Endometrium (tissue), 2 donors: ENCODE data around the gene PARD6G.
A peak's percentile ranks its signal among the peaks of the same experiment; 100 is the strongest.

Experiments used
- FAIRE-seq: peaks from 2 replicates; lab custom pipeline; 2012; peaks lifted over from hg19 to GRCh38; lab: Jason Lieb, UNC
- donor health status: control.
- donor health status: control.

The PARD6G gene

DNA sequence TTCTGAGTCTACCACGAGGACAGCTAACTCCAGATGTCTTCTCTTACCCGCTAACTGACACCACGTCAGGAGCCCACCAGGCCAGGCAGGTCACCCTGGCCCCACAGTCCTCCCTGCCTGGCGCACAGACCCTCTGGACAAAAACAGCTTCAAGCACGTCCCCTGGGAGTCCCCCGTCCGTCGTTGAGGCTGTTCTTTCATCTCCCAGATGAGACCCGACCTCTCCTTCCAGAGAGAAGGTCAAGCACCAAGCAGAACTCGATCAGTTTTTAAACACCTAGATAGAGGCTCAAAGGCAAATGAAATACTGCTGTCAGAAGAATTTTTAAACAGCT, 57.8 kb downstream of the PARD6G start:
- no peak for FAIRE-seq

DNA sequence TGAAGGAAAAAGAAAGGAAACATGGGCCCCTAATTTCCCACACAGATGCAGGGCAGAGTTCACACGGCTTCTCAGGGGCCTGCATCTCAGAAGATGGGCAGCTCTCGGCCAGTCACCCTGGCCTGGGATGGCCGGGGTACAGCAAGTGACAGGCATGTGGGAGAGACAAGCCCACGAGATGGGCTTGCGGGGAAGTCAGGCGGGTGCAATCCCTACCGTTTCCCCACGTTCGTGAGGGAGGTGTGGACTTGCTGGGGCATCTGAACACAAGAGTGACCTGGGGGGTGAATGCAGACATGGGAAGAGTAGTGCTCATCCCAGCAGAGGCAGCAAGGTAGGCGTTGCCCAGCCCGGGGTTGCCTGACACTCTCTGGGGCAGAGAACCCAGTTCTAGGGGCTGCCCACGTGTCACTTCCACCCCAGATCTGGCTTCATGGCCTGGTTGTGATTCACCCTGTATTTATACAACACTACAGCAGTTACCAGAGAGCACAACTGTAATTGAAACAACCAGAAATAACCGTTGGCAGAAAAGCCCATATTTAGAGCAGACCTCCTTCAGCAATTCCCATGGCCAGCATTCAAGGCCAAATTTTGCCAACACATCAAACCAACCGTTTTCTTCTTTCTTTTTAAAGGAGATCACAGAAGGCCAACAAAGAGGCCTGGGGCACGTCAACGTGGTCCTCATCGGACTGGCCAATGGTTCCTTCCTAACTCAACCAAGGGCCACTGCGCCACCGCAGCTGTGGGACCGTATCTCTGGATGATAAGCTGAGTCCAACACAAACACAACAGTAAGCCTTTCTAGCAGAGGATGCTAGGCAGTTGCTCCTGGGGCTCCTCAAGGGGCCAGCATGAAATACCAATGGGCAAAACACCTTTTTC, 58.4 kb downstream of the PARD6G start:
- no peak for FAIRE-seq

DNA sequence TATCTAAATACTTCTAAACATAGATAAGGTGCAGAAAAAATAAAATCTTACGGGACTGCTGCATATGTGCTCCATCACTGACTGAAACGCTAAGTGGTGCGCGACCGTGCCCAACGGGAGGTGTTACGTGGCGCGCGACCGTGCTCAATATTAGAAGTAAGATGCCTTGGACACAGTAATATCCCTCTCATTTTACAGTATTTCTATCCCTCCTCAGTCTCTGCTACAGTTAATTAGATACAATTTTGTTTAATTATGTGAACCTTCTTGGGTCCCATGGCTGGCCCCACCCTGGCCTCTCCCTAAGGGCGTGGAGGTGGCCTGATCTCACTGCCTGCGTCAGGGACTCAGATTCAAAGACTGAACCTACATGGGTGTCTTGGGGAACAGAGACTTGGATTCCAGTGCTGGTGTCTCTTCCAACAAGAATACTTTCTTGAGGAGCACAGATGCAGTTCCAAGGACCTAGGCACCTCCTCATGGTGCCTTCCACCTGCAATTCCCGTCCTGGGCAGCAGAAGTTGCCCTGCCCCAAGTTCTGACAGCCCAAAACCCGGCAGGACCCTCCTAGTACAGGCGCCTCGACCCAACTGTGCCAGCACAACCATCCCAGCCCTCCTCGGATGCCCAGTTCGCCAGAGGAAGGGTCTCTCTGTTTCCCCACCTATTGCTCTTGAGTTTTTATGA, 59.2 kb downstream of the PARD6G start:
- FAIRE-seq, result no peak

DNA sequence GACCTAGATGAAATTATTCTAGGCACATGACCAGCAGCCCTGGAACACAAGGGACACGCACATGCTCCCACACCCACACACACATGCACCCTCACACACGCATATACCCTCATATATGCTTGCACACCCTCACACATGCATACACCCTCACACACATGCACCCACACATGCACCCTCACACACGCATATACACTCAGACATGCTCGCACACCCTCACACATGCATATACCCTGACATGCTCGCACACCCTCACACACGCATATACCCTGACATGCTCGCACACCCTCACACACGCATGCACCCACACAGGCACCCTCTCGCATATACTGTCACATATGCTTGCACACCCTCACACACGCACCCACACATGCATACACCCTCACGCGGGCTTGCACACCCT, 61.8 kb downstream of the PARD6G start:
- FAIRE-seq, result no peak

DNA sequence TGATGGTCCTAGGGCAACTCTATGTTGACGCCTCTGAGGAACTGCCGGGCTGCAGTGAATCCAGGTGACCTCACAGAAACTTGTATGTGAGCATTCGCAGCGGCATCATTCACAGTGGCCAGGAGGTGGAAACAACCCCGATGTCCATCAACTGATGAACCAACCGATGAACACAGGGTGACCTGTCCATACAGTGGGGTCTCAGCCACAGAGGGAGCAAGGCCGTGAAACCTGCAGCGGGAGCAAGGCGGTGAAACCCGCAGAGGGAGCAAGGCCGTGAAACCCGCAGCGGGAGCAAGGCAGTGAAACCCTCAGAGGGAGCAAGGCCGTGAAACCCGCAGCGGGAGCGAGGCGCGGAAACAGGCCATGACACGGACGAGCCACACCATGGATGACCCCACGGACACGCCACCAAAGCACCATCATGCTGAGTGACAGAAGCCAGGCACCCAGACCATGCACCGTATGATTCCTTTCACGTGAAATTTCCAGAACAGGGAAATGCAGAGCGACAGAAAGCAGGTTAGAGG, 63.0 kb downstream of the PARD6G start:
- FAIRE-seq, result no peak

DNA sequence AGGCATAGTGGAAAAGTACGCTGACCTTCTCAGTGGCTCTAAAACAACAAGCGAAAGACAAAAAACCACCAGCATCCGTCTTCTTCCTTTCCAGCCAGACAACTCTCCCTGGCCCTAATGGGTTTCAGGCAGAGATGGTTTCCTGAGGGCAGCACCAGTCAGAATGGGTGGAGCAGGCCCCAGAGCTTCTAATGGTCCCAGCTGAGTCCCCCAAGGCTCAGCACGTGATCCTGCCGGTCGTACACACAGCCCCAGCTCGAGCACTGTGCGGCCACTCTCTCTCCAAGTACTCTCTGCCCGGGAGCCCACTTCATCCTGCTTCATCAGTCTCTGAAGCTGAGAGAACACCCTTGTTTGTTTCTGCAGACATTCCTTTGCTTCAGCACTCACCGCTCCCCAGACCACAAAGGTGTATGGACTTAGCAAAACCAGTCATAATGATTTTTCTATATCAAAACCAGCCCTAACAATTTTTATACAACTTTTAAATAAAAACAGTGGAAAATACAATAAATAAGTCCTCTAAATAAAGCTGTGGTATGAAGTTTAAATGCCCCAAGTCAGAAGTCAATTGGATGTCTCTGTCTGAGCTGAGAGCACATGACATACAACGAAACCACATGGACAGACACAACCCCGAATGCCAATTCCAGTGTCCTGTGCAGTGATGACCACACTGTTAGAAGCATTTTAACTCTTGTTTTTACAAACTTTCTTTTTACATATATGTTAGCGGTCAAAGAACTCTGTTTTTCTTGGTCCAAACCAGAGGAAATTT, 63.9 kb downstream of the PARD6G start:
- no peak for FAIRE-seq

DNA sequence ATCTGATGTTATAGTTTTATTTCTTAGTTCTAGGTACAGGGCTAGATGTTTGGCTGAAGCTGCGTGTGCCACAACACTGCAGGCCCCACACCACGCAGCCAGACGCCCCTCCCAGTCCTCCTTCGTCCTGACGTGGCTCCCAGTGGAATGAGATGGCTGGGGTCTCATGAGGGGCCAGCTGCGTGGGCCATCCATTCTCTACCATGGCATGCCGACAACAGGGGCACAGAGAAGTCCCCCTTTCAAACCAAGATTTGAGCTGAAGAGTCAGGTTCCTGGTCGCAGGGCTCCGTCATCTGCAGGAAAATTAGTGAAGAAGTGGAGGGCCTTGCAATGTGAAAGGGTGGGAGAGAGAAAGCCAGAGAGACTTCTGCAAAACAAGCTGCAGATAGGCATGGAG, 64.5 kb downstream of the PARD6G start:
- FAIRE-seq, result no peak

DNA sequence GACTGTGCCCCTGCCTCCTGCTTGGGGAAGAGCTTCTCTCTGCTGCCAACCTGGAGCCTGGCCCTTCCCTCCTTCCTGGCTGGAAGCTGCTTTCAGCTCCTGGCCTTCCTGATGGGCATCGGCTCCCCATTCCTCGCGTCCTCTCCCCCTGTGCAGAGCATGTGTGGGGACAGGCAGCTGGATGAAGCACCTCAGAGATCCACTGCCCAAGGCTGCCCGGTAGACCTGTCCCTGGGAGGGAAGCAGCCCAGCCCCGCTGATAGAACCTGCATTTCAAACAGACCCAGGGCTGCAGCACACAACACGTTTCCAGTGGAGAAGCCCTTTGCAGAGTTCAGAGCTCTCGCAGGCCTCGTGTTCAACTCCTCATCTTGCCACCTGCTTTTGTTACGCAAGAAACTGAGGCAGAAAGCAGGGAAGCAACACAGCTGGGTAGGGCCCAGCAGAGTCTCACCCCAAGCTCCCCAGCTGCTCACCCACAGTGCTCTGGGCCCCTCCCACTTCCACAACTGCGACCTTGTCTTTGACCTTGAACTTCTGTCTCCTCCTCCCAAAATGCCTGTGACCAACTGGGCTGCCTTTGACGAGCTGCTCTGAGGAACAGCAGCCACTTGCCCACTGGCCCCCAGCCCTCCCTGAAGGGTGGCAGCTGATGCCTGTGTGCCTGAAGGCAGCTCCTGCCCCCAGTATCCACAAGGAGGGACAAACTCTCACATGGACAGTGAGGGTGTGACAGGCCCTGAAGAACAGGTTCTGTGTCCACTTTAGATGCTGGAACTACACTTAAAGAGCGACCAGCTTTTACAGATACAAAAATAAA, 65.5 kb downstream of the PARD6G start:
- no peak for FAIRE-seq

DNA sequence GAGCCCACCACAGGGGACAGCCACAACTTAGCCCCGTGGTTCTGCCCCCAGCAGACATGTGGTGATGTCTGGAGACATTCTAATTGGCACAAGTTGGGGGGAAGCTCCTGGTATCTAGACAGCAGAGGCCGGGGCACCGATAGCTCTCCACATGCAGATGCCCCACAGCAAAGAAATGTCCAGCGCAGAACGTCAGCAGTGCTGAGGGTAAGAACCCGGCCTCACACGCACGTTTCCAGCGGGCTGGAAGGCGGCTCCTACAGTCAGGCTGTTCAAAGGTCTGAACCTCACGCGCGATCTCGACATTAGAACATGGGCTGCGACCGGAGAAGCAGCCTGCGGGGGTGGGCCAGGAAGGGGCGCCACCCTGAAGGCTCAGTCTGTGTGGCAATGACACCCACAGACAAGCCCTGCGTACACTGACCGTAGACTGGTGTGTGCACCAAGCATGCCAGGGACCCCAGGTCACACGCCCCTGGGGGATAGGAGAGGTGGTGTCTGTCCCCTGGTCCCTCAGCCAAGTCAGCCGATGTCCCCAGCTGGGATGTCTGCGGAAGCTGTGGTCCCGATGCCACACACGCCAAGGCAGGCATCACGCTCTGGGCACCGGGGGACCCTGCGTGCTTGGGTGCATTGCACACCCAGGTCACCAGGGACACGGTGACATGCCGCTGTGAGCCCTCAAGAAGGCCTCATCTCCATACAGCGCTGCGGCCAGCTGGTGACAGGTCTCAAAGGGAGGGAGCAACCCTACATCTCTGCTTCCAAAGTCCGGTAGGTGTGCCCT, 66.3 kb downstream of the PARD6G start:
- FAIRE-seq, result no peak

DNA sequence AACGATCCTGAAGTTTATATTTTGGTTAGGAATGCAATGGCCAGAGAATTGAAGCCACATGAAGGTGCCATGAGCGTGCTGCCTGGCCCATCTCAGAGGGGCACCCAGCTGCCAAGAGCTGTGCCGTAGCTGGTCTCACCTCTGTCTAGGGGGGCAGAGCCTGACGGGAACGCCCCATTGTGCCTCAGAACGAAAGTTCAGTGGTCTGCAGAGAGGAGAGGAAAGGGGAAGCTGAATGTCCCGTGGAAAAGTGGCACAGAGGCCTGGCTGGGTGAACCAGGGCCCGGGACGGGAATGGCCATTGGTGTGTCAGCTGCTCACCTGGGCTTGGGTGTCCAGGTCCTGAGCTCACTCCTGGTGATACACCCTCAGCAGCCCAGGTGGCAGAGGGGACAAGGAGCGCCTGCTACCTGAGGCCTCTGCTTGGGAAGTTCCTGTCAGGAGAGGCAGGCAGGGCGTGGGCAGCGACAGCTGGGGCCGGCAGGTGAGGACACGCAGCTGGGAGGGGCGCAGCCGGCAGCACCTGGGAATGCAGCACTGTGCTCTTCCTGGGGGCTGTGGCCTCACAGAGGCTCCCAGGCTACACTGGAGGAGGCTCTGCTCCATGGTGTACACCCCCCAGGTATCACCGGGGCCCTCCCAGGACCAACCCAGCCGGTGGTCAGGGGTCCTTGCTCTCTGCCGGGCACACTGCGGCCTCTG, 67.3 kb downstream of the PARD6G start:
- no peak for FAIRE-seq

DNA sequence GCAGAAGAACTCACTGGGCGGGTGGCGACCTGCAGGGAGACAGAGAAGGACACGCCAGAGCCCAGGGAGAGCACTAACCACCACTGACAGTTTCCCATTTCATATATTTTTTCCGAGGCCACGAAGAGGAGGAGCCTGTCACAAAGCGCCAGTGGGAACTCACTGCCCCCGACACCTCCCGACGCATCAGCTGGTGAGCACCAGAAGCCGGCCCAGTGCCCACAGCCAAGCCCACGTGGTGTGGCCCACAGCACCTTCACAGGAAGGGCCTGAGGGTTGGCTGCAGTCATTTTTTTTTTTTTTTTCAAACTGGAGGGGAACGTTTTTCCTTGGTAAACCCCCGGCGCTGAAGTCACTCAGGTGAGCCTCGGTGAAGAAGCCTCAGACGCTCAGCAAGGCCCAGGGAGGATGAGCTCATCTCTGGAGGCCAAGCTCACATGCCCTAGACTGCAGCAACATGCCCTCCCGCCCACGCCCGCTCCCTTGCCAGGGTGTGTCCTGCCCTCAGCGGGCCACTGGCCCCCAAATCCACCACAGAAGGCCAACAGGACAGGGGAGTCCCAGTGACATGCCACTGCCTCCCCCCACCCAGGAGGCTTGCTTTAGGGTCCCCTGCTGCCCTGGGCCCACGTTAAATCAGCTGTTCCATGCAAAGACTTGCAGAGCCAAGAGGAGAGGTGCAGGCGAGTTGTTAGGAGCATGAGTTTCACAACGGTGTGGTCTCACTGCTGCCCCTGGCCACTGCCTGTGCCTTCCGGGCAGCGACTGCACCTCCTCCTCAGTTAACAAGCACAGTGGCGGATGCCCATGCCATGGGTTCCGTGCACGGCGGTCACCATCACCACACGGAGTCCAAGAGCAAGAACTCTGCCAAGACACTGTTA, 68.1 kb downstream of the PARD6G start:
- FAIRE-seq, result no peak

DNA sequence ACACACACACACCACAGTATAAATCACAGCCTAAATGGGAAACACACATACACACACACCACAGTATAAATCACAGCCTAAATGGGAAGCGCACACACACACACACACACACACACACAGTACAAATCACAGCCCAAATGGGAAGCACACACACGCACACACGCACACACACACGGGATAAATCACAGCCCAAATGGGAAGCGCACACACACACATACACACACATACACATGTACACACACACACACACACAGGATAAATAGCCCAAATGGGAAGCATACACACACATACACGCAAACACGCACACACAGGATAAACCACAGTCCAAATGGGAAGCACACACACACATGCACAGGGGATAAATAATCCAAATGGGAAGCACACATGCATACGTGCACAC, 70.2 kb downstream of the PARD6G start:
- no peak for FAIRE-seq

DNA sequence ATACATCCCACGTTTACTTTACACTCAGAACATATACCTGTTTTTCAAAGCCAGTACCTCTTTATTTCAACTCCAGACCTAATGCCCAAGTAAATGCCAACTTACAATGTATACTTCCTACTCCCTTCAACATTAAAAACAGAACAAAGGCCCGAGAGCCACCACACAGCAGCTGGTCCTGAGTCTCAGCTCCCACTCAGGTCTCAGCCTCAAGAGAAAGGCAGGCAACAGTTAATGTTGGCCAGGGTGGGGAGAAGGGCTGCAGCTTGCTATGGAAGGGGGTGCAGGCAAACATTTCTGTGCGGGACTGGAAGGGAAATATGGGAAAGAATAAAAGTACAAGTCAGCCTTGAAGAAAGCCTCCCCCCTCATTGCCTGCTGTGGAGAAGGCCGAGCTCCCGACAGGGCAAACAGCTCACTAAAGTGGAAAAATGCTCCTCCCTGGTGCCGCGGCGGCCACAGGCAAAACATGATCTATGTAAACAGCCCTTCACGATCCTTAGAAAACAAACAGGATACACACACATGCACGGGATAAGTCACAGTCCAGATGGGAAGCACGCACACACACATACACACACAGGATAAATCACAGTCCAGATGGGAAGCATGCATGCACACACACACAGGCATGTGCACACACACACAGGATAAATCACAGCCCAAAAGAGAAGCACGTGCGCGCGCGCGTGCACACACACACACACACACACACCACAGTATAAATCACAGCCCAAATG, 70.8 kb downstream of the PARD6G start:
- FAIRE-seq, result peak; percentile 12

DNA sequence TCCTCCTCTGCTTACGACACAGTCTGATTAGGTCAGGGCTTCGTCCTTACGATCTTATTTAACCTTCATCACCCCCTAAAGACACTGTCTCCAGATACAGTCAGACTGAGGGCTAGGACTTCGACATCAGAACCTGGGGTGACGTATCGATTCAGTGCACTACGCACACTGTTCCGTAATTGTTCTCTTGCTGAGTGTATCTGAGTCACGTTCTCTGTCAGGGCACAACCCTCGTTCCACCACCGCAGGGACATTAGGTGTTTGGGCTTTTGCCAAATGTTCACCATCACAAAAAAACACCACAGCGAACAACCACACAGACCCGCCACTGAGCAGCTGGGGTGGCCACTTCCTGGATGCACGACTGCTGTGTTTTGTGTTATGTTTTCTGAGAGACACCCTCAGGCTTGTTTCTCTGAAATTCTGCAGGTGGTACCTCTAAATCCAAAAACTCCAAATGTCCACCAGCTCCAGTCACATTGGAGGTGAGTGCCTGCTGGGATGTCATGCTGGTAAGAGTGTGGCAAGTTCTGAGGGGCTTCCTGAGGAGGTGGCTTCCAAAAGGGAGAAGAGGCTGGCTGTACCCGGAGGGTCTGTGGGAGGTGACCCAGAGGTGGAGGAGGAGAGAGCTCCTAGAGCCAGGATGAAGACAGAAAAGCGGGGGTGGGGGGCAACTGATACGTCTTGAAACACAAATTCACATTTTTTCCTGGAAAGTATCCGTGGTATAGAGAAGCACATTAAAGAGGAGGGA, 71.7 kb downstream of the PARD6G start:
- FAIRE-seq, result no peak

DNA sequence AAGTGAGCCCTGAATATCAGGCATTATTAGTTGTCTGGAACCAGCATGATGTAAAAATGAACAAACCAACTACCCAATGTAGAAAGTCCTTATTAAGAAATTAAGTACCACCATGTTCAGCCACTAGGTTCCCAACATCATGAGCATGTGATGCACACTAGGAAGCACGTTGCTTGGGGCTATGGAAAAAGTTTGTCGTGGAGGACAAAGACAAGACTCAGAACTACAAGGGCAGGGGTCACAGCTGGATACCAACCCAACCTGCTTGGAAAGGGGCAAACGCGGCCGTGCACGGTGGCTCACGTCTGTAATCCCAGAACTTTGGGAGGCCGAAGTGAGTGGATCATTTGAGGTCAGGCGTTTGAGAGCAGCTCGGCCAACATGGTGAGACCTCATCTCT, 74.3 kb downstream of the PARD6G start:
- no peak for FAIRE-seq

DNA sequence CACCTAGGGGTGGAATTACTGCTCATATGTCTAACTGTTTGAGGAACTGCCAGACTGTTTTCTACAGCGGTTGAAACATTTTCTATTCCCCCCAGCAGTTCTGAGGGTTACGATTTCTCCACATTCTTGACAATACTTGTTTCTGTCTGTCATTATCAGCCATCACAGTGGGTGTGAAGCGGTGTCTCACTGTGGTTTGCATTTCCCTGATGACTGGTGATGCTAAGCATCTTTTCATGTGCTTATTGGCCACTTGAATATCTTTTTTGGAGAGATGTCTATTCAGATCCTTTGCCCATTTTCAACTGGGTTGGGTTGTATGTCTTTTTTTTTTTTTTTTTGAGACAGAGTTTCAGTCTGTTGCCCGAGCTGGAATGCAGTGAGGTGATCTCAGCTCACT, 75.3 kb downstream of the PARD6G start:
- no peak for FAIRE-seq

DNA sequence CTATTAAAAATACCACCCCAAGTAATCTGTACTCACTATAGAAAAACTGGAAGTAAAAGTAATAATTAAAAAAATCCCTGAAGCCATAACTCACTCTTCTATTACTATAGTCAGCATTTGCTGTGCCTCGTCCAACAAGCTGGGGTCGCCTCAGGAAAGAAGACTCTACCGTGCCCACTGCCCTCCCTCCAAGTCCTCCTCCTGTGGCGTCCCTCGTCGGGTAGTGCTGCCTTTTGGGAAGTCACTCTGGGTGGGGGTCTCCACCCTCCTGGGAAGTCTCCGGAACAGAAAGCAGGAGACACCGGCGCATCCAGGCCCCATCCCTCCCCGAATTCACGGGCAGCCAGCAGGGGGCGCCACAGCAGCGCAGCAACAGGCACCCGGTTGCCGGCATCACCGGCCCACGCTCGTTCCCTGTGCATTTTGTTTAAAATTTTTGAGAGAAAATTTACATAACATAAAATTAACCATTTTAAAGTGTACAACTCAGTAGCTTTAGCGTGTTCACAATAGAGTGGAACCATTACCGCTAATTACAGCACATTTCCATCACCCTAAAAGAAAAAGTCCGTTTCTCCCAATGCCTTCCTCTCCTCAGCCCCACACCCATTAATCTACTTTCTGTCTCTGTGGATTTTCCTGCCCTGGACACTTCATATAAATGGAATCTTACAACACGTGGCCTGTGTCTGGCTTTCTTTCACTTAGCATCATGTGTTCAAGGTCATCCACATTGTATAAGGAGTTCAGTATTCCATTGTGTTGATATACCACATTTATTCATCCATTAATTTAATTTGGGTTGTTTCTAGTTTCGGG, 76.1 kb downstream of the PARD6G start:
- no peak for FAIRE-seq
